Adrenal gland (tissue), 5 donors: ENCODE data around the gene ZRANB1.
"Not testable (repeated sequence)": the region's sequence is repeated elsewhere in the genome, so short reads cannot be mapped to it uniquely, and the experiment has no call there.

Source experiments
- POLR2A ChIP-seq, 2 donors: fragments of 450-650 bp; IDR thresholded peaks; one replicate each; pipeline ENCODE4 v1.6.1; 2017; ENCODE audit warnings: antibody characterized with exemption in 2 of 2, mild to moderate bottlenecking in 2 of 2, moderate library complexity in 1 of 2
- TF ChIP-seq, protein P1 (sequence below), 6 experiments: fragments of 450-650 bp in 4 of 6; fragments of 200-600 bp in 2 of 6; sonication (generic) in 1 of 6; IDR thresholded peaks; 1 replicate in 5 of 6; 2 replicates in 1 of 6; pipeline versions ENCODE4 v1.5.1 to v1.8.0; 2016 to 2021; ENCODE audit warnings: antibody characterized with exemption in 6 of 6, mild to moderate bottlenecking in 2 of 6, moderate library complexity in 1 of 6
- donor health status: DM: no; HTN: no; CAD: no.

DNA sequence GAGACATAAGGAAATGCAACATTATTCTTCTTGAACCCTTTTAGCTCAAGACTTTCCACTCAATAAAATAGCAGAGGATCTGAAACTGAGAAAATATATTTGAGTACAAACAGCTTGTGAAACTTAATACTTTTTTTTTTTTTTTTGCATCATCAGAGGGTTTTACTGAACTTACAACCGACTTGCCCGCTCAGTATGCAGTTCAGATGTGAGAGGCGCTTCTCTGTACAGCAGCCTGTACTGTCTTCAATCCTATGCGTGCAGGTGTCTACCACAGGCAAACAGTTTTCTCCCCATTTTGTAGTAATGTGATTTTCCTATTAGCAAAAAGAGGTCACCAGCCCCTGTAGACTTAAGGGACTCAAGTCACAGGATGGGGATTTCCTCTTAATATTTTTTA lies 46.8 kb downstream of the ZRANB1 start:
- TF ChIP-seq, protein P1, sequence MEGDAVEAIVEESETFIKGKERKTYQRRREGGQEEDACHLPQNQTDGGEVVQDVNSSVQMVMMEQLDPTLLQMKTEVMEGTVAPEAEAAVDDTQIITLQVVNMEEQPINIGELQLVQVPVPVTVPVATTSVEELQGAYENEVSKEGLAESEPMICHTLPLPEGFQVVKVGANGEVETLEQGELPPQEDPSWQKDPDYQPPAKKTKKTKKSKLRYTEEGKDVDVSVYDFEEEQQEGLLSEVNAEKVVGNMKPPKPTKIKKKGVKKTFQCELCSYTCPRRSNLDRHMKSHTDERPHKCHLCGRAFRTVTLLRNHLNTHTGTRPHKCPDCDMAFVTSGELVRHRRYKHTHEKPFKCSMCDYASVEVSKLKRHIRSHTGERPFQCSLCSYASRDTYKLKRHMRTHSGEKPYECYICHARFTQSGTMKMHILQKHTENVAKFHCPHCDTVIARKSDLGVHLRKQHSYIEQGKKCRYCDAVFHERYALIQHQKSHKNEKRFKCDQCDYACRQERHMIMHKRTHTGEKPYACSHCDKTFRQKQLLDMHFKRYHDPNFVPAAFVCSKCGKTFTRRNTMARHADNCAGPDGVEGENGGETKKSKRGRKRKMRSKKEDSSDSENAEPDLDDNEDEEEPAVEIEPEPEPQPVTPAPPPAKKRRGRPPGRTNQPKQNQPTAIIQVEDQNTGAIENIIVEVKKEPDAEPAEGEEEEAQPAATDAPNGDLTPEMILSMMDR (IDR thresholded peaks at IDR 0.05), result not testable (repeated sequence)
- TF ChIP-seq POLR2A (IDR thresholded peaks at IDR 0.05), result not testable (repeated sequence)
